Activated CD8-positive, alpha-beta T cell treated with anti-CD3 and anti-CD28 coated beads for 36 hours (primary cell): ENCODE measurements around the gene AFF1. TPM values are rescaled to one million over a fixed set of nuclear protein-coding genes. Genes with fewer than 3 reads are reported as not detected.
"Not testable (repeated sequence)": the region's sequence is repeated elsewhere in the genome, so short reads cannot be mapped to it uniquely, and the experiment has no call there.

Experiments used
- ATAC-seq: fragments of 200-7000 bp; cut with Tn5 transposase; one replicate; pipeline ENCODE4 v1.10.0; 2021; ENCODE audit warnings: mild to moderate bottlenecking, moderate library complexity
- CTCF ChIA-PET: fragments of 350-600 bp; sonication (Branson Sonifier 250); formaldehyde crosslinking; loops from one replicate; lab custom pipeline; 2021; ENCODE audit warnings: antibody characterized with exemption; lab: Charles Lee
- POLR2A ChIA-PET: fragments of 350-600 bp; sonication (Branson Sonifier 250); formaldehyde crosslinking; loops from one replicate; lab custom pipeline; 2021; ENCODE audit warnings: antibody characterized with exemption; lab: Charles Lee
- DNase-seq: peaks from one replicate; pipeline ENCODE4 v3.0.0-alpha.2; 2020
- H3K27ac Mint-ChIP-seq: one replicate; pipeline ENCODE4 v1.8.0; 2021; ENCODE audit warnings: mild to moderate bottlenecking, mixed read lengths
- H3K27me3 Mint-ChIP-seq: one replicate; pipeline ENCODE4 v1.8.0; 2021; ENCODE audit warnings: mixed read lengths
- H3K36me3 Mint-ChIP-seq: one replicate; pipeline ENCODE4 v1.8.0; 2021; ENCODE audit warnings: low read depth, mixed read lengths
- H3K4me1 Mint-ChIP-seq: one replicate; pipeline ENCODE4 v1.8.0; 2021; ENCODE audit warnings: low read depth, mixed read lengths
- H3K4me3 Mint-ChIP-seq: one replicate; pipeline ENCODE4 v1.8.0; 2021; ENCODE audit warnings: mild to moderate bottlenecking, moderate library complexity, mixed read lengths
- H3K9me3 Mint-ChIP-seq: one replicate; pipeline ENCODE4 v1.8.0; 2021; ENCODE audit warnings: mixed read lengths
- CTCF ChIP-seq: fragments of 200-600 bp; IDR thresholded peaks from one replicate; pipeline ENCODE4 v1.8.0; 2022; ENCODE audit warnings: antibody characterized with exemption, mild to moderate bottlenecking
- intact Hi-C: fragments of 100-400 bp; cut with micrococcal nuclease; formaldehyde crosslinking; loops from one replicate; pipeline ENCODE4 v1.10.0; 2022
- total RNA-seq, 2 experiments: library from RNA; stranded (reverse); gene quantifications; one replicate each; pipeline ENCODE4 v1.2.3, GENCODE V29; 2021

The AFF1 gene
- total RNA-seq, 2 experiments from 2014 or later = 40.3 to 45.4 TPM

GRCh38 chr4:87035881-87036509, 101.2 kb downstream of the AFF1 start:
- Mint-ChIP-seq H3K36me3 (peaks cover under 1% of the 10 kb centered on the region), H3K9me3 (no peaks in the 10 kb centered on the region), H3K27ac (no peak overlapping the region), H3K4me1 (peaks cover 30% of the 10 kb centered on the region), H3K4me3 (no peak overlapping the region), H3K27me3 (no peaks in the 10 kb centered on the region)
- DNase-seq (no peak), ATAC-seq (no peak)
- POLR2A ChIA-PET = interaction anchor here (1.1 to 1.5 kb wide), 3 partner anchors 11 to 27 kb away, joined by 3 read pairs; no protein-coding TSS in a partner anchor
- intact Hi-C loops = no loop called here
- CTCF ChIA-PET = interaction anchor here (1.3 to 1.7 kb wide), 2 partner anchors 18 to 113 kb away, joined by 3 to 4 read pairs; no protein-coding TSS in a partner anchor
- TF ChIP-seq CTCF = no peak

DNA sequence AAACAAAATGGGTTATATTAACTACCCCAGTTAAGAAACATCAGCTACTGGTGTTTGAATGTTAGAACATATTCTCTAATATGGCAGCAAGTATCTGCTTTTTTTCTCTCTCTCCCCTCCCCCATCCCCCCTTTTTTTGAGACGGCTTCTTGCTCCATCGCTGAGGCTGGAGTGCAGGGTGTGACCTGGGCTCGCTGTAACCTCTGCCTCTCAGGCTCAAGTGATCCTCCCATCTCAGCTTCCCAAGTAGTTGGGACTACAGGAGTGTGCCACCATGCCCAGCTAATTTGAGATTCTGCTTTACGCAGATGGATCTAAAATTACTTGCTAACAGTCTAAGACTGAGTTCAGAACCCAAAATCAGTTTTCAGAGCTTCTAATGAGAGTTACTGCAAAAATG, 101.9 kb downstream of the AFF1 start:
- no peak for ATAC-seq
- no peaks in the 10 kb centered on the region for H3K27me3 Mint-ChIP-seq
- ChIA-PET CTCF (interaction anchor here (1.3 to 1.7 kb wide), 2 partner anchors 18 to 114 kb away, joined by 3 to 4 read pairs; no protein-coding TSS in a partner anchor), POLR2A (interaction anchor here (1.2 kb wide), 1 partner anchor 10 kb away, joined by 3 read pairs; no protein-coding TSS in a partner anchor)
- no peak for TF ChIP-seq CTCF
- peaks cover 4% of the 10 kb centered on the region for H3K36me3 Mint-ChIP-seq
- H3K4me1 Mint-ChIP-seq = peaks cover 37% of the 10 kb centered on the region
- H3K27ac Mint-ChIP-seq = no peak overlapping the region
- intact Hi-C loops = no loop called here
- H3K9me3 Mint-ChIP-seq = no peaks in the 10 kb centered on the region
- H3K4me3 Mint-ChIP-seq = no peak overlapping the region
- no peak for DNase-seq

DNA sequence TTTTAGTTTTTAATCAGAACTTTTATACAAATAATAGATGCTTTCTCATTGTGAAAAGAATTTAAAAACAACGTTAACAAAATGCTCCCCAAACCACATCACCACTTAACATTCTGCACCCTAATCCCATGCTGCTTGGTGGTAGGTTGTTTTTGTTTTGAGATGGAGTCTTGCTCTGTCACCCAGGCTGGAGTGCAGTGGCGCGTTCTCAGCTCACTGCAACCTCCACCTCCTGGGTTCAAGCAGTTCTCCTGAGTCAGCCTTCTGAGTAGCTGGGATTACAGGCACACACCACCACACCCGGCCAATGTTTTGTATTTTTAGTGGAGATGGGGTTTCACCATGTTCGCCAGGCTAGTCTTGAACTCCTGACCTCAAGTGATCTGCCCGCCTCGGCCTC, 102.4 kb downstream of the AFF1 start:
- H3K36me3 Mint-ChIP-seq, CTCF ChIA-PET, H3K9me3 Mint-ChIP-seq, H3K27ac Mint-ChIP-seq, intact Hi-C loops, H3K4me3 Mint-ChIP-seq, ATAC-seq, DNase-seq, H3K27me3 Mint-ChIP-seq: not testable (repeated sequence)
- H3K4me1 Mint-ChIP-seq = peaks cover 40% of the 10 kb centered on the region
- POLR2A ChIA-PET = interaction anchor here (1.2 kb wide), 1 partner anchor 10 kb away, joined by 3 read pairs; no protein-coding TSS in a partner anchor

DNA sequence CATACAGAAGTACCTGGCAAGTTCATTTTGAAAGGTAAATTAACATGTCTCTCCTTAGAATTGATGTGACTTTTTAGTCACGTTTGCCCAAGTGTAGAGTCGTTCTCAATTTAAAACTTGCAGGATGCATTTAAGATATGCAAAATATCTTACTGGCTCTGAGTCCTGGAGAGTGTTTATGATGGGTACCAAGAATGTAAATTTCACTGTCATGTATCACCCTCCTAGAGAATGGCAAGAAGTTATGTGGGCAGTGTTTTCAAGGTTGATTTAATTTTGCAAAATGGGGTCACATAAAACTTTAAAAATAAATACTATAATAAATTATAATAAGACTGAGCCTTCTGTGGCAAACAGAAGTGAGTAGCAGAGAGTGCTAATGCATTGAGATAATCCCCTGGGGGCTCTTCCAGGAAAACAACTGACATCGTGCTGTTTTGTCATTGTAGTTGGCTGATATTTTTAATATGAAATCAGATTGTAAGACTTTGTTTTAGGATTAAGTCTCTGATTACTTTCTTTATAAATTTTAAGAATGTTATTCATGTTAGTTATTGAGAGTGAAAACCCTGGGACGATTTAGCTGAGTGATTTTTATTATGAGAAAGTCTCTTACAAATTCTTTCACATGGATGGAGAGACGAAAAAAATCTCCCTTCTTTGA, 103.0 kb downstream of the AFF1 start:
- no peak for TF ChIP-seq CTCF
- ATAC-seq (no peak), DNase-seq (no peak)
- ChIA-PET CTCF (no interaction called here), POLR2A (no interaction called here)
- Mint-ChIP-seq H3K4me3 (no peak overlapping the region), H3K36me3 (peaks cover 4% of the 10 kb centered on the region), H3K27ac (no peak overlapping the region), H3K9me3 (no peaks in the 10 kb centered on the region), H3K4me1 (peaks cover 43% of the 10 kb centered on the region), H3K27me3 (no peaks in the 10 kb centered on the region)
- intact Hi-C loops = no loop called here

DNA sequence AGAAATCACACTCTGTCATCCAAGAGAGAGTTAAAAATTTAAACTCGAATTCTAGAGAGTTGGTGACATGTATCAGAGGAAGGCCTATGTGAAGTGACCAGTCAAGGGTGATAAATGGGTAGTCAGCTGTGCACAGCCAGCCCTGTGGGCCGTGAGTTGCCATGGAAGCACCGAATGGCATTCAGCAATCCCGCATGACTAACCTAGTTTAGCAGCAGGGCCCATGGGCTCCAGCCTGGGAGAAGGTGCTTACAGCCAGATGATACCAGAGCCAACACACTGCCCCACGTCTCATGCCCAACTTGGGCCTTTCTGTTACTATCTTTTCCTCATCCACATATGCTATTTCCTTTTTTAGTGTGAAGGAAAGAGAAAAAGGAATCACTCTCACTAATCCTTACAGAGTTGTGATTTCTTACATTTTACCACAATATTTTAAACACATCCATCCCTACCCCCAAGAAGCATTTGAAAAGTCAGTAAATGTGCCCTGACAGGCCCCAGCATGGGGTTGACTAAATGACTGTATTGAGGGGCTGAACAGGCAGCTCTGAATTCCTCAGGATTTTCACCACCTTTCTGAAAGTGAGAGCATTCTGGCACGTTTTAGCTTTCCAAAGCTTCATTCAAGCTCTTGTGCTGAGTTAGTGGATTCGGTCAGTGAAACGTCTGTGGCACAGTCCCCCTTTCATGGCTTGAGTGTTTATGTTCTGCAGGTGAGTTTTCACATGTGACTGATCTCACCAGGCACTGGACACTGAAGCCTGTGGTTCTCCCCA, 104.2 kb downstream of the AFF1 start:
- ATAC-seq = no peak
- no peaks in the 10 kb centered on the region for H3K27me3 Mint-ChIP-seq
- ChIA-PET POLR2A (no interaction called here), CTCF (no interaction called here)
- intact Hi-C loops = no loop called here
- no peak overlapping the region for H3K27ac Mint-ChIP-seq
- H3K36me3 Mint-ChIP-seq = peaks cover 4% of the 10 kb centered on the region
- no peak overlapping the region for H3K4me3 Mint-ChIP-seq
- no peak for DNase-seq
- TF ChIP-seq CTCF = no peak
- H3K4me1 Mint-ChIP-seq = peaks cover 44% of the 10 kb centered on the region
- no peaks in the 10 kb centered on the region for H3K9me3 Mint-ChIP-seq
